ENCODE data around the gene SNTG2. TPM values are rescaled to one million over a fixed set of nuclear protein-coding genes. Genes with fewer than 3 reads are reported as not detected.

The SNTG2 gene
- total RNA-seq, 1 experiment from 2014 or later, result not detected

GRCh38 chr2:1159013-1159412 lies 208.4 kb downstream of the SNTG2 start:
- TF ChIP-seq, protein P1, sequence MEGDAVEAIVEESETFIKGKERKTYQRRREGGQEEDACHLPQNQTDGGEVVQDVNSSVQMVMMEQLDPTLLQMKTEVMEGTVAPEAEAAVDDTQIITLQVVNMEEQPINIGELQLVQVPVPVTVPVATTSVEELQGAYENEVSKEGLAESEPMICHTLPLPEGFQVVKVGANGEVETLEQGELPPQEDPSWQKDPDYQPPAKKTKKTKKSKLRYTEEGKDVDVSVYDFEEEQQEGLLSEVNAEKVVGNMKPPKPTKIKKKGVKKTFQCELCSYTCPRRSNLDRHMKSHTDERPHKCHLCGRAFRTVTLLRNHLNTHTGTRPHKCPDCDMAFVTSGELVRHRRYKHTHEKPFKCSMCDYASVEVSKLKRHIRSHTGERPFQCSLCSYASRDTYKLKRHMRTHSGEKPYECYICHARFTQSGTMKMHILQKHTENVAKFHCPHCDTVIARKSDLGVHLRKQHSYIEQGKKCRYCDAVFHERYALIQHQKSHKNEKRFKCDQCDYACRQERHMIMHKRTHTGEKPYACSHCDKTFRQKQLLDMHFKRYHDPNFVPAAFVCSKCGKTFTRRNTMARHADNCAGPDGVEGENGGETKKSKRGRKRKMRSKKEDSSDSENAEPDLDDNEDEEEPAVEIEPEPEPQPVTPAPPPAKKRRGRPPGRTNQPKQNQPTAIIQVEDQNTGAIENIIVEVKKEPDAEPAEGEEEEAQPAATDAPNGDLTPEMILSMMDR (IDR thresholded peaks at IDR 0.05; ENCODE audit: insufficient read depth in 1 of 2, low read depth in 1 of 2, low read length in 1 of 2, severe bottlenecking in 1 of 2, unreplicated experiment in 1 of 2), result no peak
- intact Hi-C loops (cut with micrococcal nuclease; ENCODE audit: unreplicated experiment), result no loop called here
- Mint-ChIP-seq H3K27ac (ENCODE audit: unreplicated experiment) (no peak overlapping the region), H3K27me3 (ENCODE audit: insufficient read depth, unreplicated experiment) (no peaks in the 10 kb centered on the region), H3K9me3 (ENCODE audit: unreplicated experiment) (peaks cover 17% of the 10 kb centered on the region), H3K4me3 (ENCODE audit: unreplicated experiment) (no peak overlapping the region), H3K36me3 (ENCODE audit: insufficient read depth, unreplicated experiment) (no peaks in the 10 kb centered on the region), H3K4me1 (ENCODE audit: low read depth, unreplicated experiment) (no peaks in the 10 kb centered on the region)
- Histone ChIP-seq H3K27me3 (replicated peaks; ENCODE audit: control insufficient read depth, insufficient read depth, low read length) (no peaks in the 10 kb centered on the region), H3K4me1 (no peaks in the 10 kb centered on the region), H3K9me3 (0 out of 2 replicates have a peak, but pooled peaks cover 2% of the 10 kb centered on the region), H3K36me3 (ENCODE audit: control insufficient read depth, insufficient read depth, low read length) (no peaks in the 10 kb centered on the region), H3K4me3 (ENCODE audit: low read depth, low read length) (no peak overlapping the region)
- DNase-seq, result no peak
- POLR2A ChIA-PET, result no interaction called here
- no TSS peak for BruUV-seq (replicated peaks)
- CTCF ChIA-PET, result no interaction called here

- BruUV-seq (replicated peaks), result no TSS peak
- Histone ChIP-seq H3K4me3 (ENCODE audit: low read depth, low read length) (no peak overlapping the region), H3K9me3 (0 out of 2 replicates have a peak, but pooled peaks cover 2% of the 10 kb centered on the region), H3K27me3 (replicated peaks; ENCODE audit: control insufficient read depth, insufficient read depth, low read length) (no peaks in the 10 kb centered on the region), H3K4me1 (no peaks in the 10 kb centered on the region), H3K36me3 (ENCODE audit: control insufficient read depth, insufficient read depth, low read length) (no peaks in the 10 kb centered on the region)
- CTCF ChIA-PET, result no interaction called here
- H3K36me3 Mint-ChIP-seq (ENCODE audit: insufficient read depth, unreplicated experiment), result no peaks in the 10 kb centered on the region
- no peaks in the 10 kb centered on the region for H3K4me1 Mint-ChIP-seq (ENCODE audit: low read depth, unreplicated experiment)
- intact Hi-C loops (cut with micrococcal nuclease; ENCODE audit: unreplicated experiment), result no loop called here
- POLR2A ChIA-PET, result no interaction called here
- TF ChIP-seq, protein P1 (IDR thresholded peaks at IDR 0.05; ENCODE audit: insufficient read depth in 1 of 2, low read depth in 1 of 2, low read length in 1 of 2, severe bottlenecking in 1 of 2, unreplicated experiment in 1 of 2), result no peak
- H3K27me3 Mint-ChIP-seq (ENCODE audit: insufficient read depth, unreplicated experiment), result no peaks in the 10 kb centered on the region
- no peak for DNase-seq
- H3K27ac Mint-ChIP-seq (ENCODE audit: unreplicated experiment), result no peak overlapping the region
- H3K4me3 Mint-ChIP-seq (ENCODE audit: unreplicated experiment), result no peak overlapping the region
- H3K9me3 Mint-ChIP-seq (ENCODE audit: unreplicated experiment), result peaks cover 21% of the 10 kb centered on the region
Observed at GRCh38 chr2:1162246-1162645, 211.6 kb downstream of the SNTG2 start.

DNA sequence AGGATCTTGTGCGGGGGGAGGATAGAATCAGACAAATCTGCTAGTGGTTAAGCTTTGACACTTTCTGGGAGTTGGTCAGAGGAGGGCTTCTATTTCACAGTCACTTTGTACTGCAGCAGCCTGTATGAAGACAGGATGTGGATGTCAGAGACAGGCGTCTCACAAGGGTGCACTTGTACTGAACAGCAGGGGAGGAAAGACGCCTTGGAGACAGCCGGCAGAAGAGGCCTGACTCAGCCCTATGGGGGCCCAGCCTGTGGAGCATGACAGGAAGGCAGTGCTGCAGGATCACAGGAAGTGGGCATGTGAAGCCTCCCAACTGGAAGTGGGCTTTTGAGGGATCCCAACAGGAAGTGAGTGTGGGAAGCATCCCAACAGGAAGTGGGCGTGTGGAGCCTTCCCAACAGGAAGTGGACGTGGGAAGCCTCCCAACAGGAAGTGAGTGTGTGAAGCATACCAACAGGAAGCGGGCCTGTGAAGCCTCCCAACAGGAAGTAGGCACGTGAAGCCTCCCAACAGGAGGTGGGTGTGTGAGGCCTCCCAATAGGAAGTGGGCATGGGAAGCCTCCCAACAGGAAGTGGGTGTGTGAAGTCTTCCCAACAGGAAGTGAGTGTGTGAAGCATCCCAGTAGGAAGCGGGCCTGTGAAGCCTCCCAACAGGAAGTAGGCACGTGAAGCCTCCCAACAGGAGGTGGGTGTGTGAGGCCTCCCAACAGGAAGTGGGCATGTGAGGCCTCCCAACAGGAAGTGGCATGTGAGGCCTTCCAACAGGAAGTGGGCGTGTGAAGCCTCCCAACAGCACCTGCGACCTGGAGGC lies 212.3 kb downstream of the SNTG2 start:
- CTCF ChIA-PET, result no interaction called here
- no peaks in the 10 kb centered on the region for H3K36me3 Mint-ChIP-seq (ENCODE audit: insufficient read depth, unreplicated experiment)
- intact Hi-C loops (cut with micrococcal nuclease; ENCODE audit: unreplicated experiment), result no loop called here

More for the DNA sequence above, 212.3 kb downstream of the SNTG2 start:
- POLR2A ChIA-PET, result no interaction called here
- TF ChIP-seq, protein P1 (IDR thresholded peaks at IDR 0.05; ENCODE audit: insufficient read depth in 1 of 2, low read depth in 1 of 2, low read length in 1 of 2, severe bottlenecking in 1 of 2, unreplicated experiment in 1 of 2), result no peak
- Histone ChIP-seq H3K27me3 (replicated peaks; ENCODE audit: control insufficient read depth, insufficient read depth, low read length) (no peaks in the 10 kb centered on the region), H3K9me3 (0 out of 2 replicates have a peak, but pooled peaks cover 2% of the 10 kb centered on the region), H3K4me3 (ENCODE audit: low read depth, low read length) (no peak overlapping the region), H3K36me3 (ENCODE audit: control insufficient read depth, insufficient read depth, low read length) (no peaks in the 10 kb centered on the region), H3K4me1 (no peaks in the 10 kb centered on the region)
- Mint-ChIP-seq H3K4me3 (ENCODE audit: unreplicated experiment) (no peak overlapping the region), H3K4me1 (ENCODE audit: low read depth, unreplicated experiment) (no peaks in the 10 kb centered on the region), H3K9me3 (ENCODE audit: unreplicated experiment) (peaks cover 21% of the 10 kb centered on the region), H3K27ac (ENCODE audit: unreplicated experiment) (no peak overlapping the region), H3K27me3 (ENCODE audit: insufficient read depth, unreplicated experiment) (no peaks in the 10 kb centered on the region)
- no peak for DNase-seq
- no TSS peak for BruUV-seq (replicated peaks)
